H1 (cell line): ENCODE measurements around the gene ARTN. TPM values are rescaled to one million over a fixed set of nuclear protein-coding genes. Genes with fewer than 3 reads are reported as not detected.
A peak's percentile ranks its signal among the peaks of the same experiment; 100 is the strongest.

Experiments used
- CHD7 ChIP-seq: fragments of 300-600 bp; sonication (generic); IDR thresholded peaks from 2 replicates; pipeline ENCODE4 v1.7.1; 2012; ENCODE audit warnings: low read length, moderate library complexity, mild to moderate bottlenecking, inconsistent platforms; ENCODE audit not compliant: insufficient replicate concordance
- CTCF ChIP-seq, 3 experiments: IDR thresholded peaks; 1 replicate in 2 of 3; 2 replicates in 1 of 3; pipeline versions ENCODE4 v1.5.1 to v1.6.1; 2011; ENCODE audit warnings: low read length in 3 of 3, mild to moderate bottlenecking in 3 of 3, inconsistent platforms in 2 of 3, low read depth in 1 of 3, moderate library complexity in 1 of 3; ENCODE audit not compliant: insufficient read depth in 1 of 3; ENCODE audit errors: control extremely low read depth in 1 of 3
- POU5F1 ChIP-seq: IDR thresholded peaks from 2 replicates; pipeline ENCODE4 v1.6.1; 2011; ENCODE audit warnings: low read depth, mild to moderate bottlenecking, low read length, moderate library complexity
- RBBP5 ChIP-seq: IDR thresholded peaks from 2 replicates; pipeline ENCODE4 v1.7.1; 2012; ENCODE audit warnings: low read depth, mild to moderate bottlenecking, inconsistent platforms, low read length, moderate library complexity, borderline replicate concordance
- SIN3A ChIP-seq, 2 experiments: IDR thresholded peaks in 1 of 2; conservative IDR thresholded peaks in 1 of 2; 2 replicates each; pipeline ENCODE4 v1.6.1; 2011 to 2012; ENCODE audit warnings: low read length in 2 of 2, improper control_type of control experiment in 1 of 2, low read depth in 1 of 2, mild to moderate bottlenecking in 1 of 2
- SRF ChIP-seq: IDR thresholded peaks from 2 replicates; pipeline ENCODE4 v1.6.1; 2011; ENCODE audit warnings: mild to moderate bottlenecking, low read depth, low read length, moderate library complexity
- polyA plus RNA-seq, 7 experiments: library from polyadenylated mRNA; depleted of rRNA in 3 of 7; stranded (reverse) in 5 of 7; unstranded in 2 of 7; fragments of >200 nt in 5 of 7; fragments of 200-250 nt in 2 of 7; gene quantifications; 1 replicate in 5 of 7; 2 replicates in 1 of 7; 4 replicates in 1 of 7; pipeline versions ENCODE4 v1.2.1 to v1.2.3, GENCODE V29; 2011 to 2013; ENCODE audit warnings: missing spikeins in 2 of 7, mixed read lengths in 2 of 7
- total RNA-seq: library from RNA; stranded (reverse); fragmentation: NEBNext Ultra II Directional; extraction: Animal tissue kit (Norgen Biotek cat#: 25700); gene quantifications from 2 replicates; pipeline ENCODE4 v1.2.1, GENCODE V29; 2021

ARTN gene
- total and polyA plus RNA-seq, 2 of the 8 experiments (the other 6 are each of a cell fraction or from before 2014, with no cell fraction given): 13.5 to 22.7 TPM

DNA sequence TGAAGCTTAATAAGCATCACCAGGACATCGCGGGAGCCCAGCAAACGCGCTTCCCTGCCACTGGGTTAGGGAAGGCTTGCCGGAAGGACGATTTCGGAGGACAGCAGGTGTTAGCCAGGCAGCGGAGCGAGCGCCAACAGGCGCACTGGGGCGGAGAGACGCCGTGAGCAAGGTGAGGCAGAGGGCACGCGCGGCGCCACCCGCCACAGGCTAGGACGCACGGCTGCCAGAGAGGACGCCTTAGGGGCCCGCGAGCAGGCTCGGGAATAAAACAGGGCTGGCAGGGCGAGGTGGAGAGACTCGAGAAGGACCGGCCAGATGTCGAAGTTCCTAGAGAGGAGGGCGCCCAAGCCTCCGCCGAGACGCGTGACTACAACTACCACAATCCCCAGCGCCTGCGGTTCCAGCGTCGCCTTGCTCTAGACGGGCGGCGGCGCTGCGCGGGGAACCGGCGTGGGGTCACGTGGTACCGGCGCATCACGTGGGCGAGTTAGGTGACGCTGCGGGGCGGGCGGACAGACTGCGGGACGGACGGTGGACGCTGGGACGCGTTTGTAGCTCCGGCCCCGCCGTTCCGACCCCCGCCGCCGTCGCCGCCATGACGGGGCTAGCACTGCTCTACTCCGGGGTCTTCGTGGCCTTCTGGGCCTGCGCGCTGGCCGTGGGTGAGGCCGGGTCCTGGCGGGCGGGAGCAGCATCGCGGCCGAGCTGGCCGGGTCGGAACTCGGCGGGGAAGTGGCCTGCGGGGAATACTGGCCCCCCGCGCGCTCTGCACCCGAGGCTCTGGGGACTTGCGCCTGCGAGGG is 41.0 kb downstream of the ARTN start, which contains the start of gene ATP6V0B (continued):
- TF ChIP-seq CHD7 (no peak), RBBP5 (peak; percentile 81; the same call in 1 of the 2 replicates), POU5F1 (no peak), SIN3A (conservative IDR thresholded peaks at IDR 0.05 in 1 of 2, IDR thresholded peaks at IDR 0.05 in 1 of 2; ENCODE audit: low read depth in 1 of 2, low read length in 2 of 2) (0 out of 4 replicates have a peak, but pooled peaks of 1 of the 2 experiments have one; percentile 77), SRF (peak; percentile 76), CTCF (IDR thresholded peaks at IDR 0.05; ENCODE audit: control extremely low read depth in 1 of 3, insufficient read depth in 1 of 3, low read depth in 1 of 3, low read length in 3 of 3) (peak in 1 of 3 experiments; percentile 3; a peak in 2 of 4 replicates)
